GM03348 (cell line): Measurements from ENCODE around the gene SH3BP5.
A peak's percentile ranks its signal among the peaks of the same experiment; 100 is the strongest.

Source experiments
- DNase-seq: peaks from one replicate; pipeline ENCODE4 v3.0.0; 2012; ENCODE audit warnings: low spot score

SH3BP5 gene

DNA sequence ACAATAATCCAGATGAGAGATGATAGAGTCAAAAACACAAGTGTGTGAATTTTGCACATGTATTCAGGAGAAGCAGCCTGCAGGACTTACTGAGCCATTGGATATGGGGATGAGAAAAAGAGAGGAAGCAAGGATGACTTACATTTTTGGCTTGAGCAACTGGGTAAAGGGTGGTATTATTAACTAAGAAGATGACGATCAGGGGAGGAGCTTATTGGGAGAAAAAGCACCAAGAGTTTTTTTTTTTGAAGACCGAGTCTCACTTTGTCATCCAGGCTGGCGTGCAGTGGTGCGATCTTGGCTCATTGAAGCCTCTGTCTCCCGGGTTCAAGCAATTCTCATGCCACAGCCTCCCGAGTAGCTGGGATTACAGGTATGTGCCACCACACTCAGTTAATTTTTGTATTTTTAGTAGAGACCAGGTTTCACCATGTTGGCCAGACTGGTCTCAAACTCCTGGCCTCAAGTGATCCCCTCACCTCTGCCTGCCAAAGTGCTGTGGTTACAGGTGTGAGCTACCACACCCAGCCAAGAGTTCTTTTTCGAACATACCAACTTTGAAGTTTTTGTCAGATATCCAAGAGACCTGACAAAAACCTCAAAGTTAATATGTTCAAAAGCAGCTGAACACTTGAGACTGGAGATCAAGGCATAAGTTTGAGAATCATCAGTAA, 14.8 kb upstream of the SH3BP5 start:
- DNase-seq: no peak

DNA sequence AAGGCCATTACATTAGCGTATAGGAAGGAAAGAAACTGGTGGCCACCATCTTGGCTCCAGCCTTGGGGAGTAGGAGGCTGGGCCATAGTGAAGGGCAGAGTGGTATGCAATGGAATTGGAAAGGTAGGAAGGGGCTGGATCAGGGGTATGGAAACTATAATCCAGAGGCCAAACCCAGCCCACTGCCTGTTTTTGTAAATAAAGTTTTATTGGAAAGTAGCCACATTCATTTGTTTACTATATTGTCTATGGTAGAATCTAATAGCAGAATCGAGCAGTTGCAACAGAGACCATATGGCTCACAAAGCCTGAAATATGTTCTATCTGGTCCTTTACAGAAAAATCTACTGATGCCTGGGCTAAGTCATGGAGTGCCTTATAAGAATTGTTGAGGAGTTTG, 14.1 kb upstream of the SH3BP5 start:
- DNase-seq: no peak

DNA sequence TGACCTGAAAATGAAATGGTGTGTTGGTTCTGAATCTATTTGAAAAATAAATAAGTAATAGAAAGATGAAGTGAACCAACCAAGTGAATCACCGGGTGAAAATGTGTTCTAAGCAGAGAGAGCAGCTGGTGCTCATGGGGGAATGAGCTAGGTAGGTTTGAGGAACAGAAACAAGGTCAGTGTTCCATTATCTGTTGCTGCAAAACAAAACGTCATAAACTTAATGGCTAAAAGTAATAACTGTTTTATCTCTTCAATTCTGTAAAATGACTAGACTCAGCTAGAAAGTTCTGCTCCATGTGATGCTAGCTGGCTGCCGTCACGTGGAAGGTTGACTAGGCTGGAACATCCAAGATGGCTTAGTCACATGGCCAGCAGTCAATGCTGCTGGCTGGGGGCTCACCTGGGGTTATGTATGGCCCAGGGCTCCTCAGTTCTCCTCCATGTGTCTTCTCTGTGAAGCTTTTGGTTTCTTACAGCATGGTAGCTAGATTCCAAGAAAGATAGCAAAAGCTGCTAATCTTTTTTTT, 13.3 kb upstream of the SH3BP5 start:
- DNase-seq: no peak

DNA sequence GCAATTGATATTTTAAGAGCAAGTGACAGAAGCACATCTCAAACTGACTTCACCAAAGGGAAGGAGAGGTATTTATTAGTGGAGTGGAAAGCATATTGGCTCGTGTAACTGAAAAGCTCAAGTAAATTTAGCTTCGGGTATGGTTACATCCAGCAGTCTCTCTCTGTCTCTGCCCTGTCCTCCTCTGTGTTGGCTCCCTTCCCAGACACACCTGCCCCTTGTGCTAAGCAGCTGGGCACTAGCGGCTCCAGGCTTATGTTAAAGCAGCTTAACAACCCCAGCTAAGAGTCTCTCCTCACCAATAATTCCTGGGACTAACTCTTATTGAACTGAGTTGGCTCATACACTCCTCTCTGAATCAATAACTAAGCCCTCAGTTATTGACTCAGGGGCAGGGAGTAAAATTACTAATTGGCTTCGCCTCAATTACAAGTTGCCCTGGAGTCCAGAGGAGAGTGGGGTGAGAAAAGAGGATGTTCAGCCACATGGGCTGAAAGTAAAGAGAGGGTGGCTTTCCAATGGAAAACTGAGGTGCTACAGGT, 12.8 kb upstream of the SH3BP5 start:
- no peak for DNase-seq

DNA sequence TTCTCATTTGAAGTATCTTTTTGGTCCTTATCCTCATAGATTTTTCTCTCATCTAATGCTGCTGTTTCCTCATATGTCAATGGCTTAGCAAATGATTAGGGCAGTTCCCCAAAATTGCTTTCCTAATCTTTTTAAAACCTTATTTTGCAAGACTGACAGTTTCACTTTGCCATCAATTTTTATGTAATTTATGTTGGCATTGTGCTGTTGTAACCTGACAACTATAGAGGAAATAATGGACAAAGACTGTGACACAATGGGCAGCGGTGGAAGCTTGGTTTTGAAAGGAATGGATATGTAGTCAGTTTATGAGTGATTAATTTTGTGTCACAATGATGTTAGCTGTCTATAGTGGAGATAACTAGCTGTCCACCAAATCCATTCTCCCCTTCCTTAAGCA, 10.6 kb upstream of the SH3BP5 start:
- DNase-seq: no peak

DNA sequence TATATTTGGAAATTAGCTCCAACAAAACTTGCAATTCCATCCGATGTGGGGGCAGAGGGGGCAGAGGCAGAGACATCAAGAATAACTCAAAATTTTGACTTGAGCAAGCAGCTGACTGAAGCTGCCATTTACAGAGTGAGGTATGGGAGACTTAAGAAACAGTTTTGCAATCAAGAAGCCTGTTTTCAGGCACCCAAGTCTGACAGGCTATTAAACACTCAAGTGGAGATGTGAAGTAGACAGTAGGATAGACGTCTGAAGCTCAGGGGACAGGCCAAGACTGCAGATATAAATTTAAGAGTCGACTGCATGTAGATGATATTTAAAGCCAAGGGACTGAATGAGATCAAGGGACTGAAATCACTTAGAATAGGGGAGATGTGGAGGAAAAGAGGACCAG, 9.9 kb upstream of the SH3BP5 start:
- no peak for DNase-seq

DNA sequence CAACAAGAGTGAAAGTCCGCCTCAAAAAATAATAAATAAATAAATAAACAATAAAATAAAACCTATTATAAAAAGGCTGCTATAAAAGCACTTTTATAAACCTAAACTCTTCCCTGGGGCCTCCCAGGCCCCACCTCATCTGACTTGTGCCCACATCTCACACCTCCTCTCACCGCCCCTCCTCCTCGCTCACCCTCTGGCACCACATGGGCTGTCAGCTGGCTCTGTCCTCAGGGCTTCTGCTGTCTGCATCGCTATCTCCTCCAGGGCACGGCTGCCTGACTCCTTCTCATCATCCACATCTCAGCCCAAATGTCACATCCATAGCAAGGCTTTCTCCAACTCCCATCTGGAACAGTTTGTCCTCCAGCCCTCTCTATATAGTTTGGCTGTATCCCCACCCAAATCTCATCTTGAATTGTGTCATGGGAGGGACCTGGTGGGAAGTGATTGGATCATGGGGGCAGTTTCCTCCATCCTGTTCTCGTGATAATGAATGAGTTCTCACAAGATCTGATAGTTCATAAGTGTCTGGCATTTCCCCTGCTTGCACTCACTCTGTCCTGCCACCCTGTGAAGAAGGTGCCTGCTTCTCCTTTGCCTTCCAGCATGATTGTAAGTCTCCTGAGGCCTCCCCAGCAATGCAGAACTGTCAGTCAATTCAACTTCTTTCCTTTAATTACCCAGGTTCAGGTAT, 8.8 kb upstream of the SH3BP5 start:
- no peak for DNase-seq

DNA sequence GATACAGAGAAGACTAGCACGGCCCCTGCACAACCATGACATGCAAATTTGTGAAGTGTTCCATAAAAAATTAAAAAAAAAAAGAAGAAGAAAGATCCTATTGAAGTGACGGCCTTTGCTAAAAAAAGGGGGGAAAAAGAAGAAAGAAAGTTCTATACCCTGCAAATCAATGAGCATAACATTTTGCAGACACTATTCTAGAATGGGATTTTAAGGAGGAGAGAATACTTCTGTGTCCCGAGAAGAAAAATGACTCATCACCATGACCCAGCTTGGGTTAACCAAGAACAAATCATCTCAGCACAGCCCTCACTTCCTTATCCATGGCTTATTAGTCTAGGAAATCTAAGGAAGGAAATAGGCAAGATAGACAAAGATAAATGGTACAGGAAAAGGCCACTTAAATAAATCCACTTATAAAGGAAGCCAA, 7.4 kb upstream of the SH3BP5 start:
- peak; percentile 81 for DNase-seq

DNA sequence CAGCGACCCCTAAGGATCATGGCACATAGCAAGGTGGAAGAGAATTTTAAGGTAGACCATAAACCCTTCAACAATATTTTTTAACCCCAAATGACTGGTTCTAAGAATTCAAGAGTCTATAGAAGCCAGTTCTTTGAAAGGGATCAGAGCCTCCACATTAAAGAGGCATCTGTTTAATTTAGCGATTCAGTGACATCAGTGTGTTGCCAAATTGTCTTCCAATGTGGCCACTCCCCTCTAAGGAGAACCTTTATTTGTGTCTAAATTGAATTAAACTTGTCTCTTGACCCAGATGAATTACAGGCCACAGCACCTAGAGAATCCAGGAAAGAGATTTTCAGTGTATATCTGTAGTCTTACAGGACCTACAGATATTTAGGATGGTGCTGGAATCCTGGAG, 6.6 kb upstream of the SH3BP5 start:
- DNase-seq: no peak

DNA sequence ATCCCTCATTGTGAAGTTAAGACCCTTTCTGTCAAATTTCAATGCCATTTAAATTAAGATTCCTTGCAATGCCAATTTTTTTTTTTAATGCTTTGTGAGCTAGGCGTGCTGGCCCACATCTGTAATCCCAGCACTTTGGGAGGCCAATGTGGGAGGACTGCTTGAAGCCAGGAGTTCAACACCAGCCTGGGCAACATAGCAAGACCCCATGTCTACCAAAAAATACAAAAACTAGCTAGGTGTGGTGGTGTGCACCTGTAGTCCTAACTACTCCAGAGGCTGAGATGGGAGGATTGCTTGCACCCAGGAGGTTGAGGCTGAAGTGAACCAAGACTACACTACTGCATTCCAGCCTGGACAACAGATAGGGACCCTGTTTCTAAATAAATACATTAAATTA, 5.6 kb upstream of the SH3BP5 start:
- no peak for DNase-seq

DNA sequence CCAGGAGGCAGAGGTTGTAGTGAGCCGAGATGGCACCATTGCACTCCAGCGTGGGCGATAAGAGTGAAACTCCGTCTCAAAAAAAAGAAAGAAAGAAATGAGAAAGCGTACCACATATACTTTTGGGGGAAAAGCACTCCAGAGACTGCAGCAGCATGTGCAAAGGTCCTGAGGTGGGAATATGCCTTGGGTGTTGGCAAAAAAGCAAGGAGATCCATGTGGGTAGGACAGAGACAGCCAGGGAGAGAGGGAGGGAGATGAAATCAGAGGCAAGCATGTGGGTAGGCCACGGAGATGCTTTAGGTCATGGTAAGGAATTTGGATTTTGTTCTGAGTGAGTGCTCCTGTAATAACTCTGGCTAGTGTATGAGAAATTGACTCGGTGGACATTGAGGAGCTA, 3.7 kb upstream of the SH3BP5 start:
- DNase-seq: no peak

DNA sequence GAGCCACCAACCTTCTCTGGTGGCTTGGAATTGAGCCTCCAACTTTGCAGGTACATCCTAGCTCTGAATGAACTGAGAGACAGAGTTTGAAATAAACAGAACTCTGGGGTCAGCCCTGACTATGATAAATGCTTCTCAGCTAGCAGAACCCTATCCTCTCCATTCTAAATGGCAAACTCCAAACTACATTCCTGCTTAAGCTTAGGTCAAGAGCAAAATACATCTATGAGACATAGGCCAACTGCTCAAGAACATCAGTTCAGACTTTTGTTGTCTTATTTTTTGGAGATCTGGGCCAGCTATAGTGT, 1.5 kb upstream of the SH3BP5 start:
- no peak for DNase-seq

DNA sequence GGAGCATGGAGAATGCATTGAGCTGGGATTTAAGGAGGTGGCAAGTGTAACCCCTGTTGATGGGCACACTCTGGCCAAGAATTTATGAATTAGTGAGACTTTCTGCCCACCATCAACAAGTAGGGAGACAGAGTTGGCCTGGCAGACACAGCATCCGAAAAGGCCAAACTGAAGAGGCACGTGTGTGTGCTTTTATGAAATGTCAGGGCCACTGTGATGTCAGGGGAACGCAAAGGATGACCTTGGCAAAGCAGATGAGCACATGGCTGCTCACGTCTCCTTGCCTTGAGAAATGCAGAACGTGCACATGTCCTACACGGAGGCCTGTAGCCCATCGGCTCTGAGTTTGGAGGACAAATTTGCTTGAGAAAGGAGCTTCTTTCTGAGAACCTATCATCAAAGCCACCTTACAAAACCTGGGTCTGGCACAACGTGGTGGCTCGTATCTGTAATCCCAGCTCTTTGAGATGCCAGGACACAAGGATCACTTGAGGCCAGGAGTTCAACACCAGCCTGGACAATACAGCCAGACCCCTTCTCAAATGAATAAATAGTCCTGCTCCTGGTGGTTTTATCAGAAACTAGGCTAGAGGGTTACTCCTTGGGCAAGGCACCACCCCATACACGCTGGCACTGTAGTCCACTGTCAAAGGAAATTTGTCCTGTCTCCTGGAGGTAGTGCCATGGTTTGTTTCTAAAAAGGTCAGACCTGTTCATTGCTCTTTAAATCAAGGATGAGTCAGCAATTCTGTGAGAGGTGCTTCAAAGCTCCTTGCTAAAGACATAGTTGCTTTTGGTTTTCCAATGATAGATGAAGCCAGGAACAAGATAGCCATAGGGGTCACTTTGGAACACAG, 941 bp upstream of the SH3BP5 start:
- no peak for DNase-seq

DNA sequence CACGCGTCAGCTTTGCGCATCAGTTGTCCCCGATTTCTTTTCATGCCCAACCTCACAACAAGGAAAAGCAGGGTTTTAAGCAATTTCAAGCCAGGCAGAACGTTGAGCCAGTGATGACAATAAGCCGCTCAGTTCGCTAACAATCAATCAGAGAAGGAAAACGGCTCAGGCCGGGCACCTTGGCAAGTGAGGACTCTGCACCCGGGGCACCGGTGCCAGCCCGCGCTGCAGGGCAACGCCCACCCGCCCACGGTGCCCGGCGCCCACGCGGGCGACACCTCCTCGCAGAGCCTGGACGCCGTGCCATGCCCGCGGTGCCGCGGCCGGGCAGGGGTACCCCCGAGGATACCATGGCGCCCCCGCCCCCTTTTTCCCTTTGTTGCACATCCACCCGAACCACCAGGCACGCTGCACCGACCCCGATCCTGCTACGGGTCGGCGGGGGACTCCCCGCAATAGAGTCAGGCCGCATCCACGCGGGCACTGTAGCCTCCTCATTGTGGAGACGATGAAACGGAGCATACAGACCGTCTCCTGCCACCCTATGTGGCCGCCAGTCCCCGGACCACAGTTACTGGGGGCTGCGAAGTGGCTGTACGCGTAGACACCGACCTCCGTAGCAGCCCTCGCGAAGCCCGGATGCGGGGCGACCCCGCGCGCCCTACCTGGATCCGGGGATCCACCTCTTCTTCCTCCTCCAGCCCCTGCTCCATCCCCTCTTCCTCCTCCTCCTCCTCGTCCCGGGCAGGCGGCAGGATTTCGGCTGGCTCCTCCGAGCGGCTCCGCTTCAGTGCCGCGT, 581 bp downstream of the SH3BP5 start:
- peak; percentile 51 for DNase-seq

DNA sequence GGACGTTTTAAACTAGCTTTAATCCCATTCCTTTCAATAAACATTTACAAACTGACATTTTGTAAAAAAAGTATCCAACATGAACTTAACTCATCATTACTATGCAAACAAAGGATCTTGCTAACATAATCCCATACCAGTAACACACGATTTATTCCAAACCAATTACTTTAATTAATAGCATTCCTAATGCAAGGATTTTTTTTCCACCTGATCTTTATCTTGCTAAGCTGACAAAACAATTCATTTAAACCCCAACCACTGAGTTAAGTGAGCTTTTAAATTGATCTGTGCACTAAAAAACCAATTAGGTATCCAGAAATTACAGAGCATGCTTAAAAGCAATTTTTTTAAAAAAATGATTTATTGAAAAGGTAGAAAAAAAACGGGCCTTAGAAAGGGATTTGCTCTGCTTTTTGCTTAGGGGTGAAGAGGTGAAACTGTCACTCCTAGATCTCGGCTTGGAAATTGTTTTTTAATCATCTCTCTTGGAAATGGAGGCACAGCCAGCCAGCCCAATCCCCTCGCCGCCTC, 1.2 kb downstream of the SH3BP5 start:
- DNase-seq: no peak

DNA sequence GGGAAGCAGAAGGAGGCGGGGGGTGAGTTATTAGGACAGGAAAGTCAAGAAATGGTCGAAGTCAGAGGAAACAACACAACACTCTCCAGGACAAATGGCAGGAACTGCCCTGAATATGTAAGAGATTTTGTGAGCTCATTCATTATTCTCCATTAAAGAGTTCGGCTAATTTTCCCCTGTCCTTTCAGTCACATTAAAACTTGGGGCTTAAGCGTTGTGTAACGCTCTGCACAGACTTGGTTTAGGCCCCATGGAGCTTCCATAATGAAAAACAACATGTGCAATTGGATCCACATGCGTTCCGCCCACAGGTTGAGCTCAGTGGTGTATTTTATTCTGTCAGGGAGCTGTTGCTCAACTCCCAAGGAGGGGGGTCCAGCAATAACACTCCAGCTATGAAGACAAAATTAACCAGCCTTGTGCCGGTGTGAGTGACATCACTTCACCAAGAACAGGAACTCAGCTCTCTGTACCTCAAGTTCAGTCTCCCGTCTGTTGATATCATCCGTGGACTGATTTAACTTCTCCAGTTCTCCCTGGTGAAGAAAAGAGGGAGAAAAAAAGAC, 2.3 kb downstream of the SH3BP5 start:
- DNase-seq: peak; percentile 79

DNA sequence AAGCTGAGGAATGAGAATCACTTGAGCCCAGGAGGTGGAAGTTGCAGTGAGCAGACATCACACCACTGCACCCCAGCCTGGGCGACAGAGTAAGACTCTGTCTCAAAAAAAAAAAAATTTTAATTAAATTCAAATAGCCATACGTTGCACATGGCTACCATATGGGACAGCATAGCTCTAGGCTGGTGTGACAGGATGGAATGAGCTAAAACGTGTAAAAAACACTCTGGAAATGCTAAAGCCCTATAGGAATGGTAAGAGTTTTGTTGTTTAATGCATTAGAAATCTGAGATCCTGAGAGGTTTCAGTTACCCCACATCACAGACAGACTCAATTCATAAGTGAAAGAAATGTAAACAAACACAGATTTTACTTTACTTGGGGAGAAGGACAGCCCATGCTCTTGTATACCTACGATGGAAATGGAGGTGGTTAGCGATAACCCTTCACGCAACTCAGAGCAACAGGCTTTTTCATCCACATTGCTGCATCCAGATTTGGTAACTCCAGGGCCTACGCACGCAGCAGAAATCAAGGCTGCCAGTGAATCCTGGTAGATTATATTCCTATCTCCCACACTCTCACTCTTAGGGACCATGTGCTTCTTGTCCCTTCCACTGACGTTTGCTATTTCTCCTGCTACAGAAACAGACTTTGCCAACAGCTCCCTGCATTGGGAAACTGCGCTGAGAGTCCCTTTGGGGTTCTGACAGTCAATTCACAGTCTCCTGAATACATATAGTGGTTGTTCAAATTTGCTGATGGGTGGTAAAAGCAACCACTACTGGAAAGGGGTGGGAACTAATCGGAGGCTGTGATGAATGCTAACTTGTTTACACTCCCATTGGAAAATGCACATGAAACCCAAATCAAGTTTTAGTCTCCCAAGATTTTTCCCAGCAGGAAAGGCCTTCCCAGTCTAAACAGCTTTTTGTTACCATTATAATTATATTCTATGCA, 3.1 kb downstream of the SH3BP5 start:
- no peak for DNase-seq

DNA sequence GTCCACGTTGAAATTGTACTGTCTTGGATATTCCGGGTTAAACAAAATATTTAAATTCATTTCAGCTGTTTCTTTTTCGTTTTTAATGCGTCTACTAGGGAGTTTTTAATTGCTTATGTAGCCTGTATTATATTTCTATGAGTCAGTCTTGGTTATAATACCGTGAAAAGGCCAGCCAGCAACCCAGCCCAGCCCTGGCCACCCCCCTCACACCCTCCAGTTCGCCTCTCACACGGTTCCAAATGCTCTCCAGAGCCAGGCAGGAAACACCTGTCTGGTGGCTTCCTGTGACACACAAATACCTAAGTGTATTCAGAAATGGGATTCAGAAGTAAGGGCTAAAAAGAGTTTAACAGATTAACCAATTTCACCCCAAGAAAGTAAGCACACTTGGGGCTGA, 4.4 kb downstream of the SH3BP5 start:
- DNase-seq: peak; percentile 66

DNA sequence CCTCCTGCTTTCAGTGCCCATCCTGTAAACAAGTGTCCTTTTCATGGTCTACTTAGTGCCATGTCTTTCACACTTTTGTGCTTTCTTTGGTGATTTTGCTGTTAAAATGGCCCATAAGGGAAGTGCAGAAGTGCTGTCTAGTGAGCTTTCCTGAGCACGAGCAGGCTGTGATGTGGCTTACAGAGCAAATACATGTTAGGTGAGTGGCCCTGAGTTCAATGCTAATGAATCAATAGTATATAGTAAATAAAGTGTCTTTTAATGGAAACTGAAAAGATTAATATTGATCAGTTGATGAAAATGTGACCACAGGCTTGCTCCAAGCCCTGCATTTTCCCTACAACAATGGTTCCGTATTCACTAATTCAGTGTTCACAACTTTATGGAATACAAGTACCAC, 5.7 kb downstream of the SH3BP5 start:
- no peak for DNase-seq

DNA sequence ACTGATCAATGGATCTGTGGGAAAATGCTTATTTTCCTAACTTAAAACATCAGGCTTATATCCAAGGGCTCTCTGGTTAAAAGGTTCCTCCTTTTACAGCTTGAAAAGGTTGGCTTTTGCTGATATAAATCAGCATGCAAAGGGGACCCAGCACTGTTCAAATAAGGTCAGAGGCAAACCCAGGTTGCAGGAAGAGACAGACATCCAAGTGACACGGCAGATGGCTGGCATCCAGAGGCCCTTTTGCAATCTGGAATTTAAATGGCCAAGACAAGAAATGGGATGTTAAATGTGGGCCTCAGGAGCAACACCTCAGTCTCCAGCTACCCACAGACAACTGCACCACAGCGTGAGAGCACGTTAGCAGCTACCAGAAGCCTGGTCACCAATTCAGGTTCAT, 6.3 kb downstream of the SH3BP5 start:
- no peak for DNase-seq
